ENCODE results near the gene NPFFR1.

DNA sequence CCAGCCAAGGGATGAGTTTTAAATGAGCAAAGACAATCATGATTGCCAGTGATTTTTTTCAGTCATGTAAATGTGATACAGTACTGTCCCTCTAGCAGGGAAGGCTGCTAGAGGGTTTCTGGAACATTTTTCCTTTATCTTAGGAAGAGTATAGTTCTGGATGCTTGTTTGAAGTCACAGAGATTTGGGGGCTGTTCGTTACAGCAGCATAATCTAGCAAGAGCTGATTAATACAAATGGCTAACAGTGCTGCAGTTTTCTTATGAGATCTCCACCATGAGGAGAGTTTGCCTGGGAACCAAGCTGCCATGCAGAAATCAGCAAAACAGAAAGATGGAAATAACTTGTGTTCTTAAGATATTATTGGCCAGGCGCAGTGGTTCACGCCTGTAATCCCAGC lies 42.7 kb downstream of the NPFFR1 start:
- TF ChIP-seq, protein P1, sequence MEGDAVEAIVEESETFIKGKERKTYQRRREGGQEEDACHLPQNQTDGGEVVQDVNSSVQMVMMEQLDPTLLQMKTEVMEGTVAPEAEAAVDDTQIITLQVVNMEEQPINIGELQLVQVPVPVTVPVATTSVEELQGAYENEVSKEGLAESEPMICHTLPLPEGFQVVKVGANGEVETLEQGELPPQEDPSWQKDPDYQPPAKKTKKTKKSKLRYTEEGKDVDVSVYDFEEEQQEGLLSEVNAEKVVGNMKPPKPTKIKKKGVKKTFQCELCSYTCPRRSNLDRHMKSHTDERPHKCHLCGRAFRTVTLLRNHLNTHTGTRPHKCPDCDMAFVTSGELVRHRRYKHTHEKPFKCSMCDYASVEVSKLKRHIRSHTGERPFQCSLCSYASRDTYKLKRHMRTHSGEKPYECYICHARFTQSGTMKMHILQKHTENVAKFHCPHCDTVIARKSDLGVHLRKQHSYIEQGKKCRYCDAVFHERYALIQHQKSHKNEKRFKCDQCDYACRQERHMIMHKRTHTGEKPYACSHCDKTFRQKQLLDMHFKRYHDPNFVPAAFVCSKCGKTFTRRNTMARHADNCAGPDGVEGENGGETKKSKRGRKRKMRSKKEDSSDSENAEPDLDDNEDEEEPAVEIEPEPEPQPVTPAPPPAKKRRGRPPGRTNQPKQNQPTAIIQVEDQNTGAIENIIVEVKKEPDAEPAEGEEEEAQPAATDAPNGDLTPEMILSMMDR (conservative IDR thresholded peaks at IDR 0.05; ENCODE audit: low read depth, low read length): no peak
- no peak for TF ChIP-seq EZH2 (IDR thresholded peaks at IDR 0.05; ENCODE audit: borderline replicate concordance, low read depth, low read length, poor library complexity, severe bottlenecking)
